ENCODE results near the gene ACOT4. TPM values are rescaled to one million over a fixed set of nuclear protein-coding genes. Genes with fewer than 3 reads are reported as not detected.

ACOT4 gene
- total RNA-seq, 3 donors from 2014 or later, result 1.6 to 4.6 (median 3.1) TPM

- peak in 1 of 3 donors; percentile 20 for DNase-seq
- Histone ChIP-seq H3K9me3 (no peaks in the 10 kb centered on the region), H3K4me3 (no peak overlapping the region), H3K36me3 (ENCODE audit: low read depth) (no peaks in the 10 kb centered on the region), H3K4me1 (ENCODE audit: low read depth) (peaks cover 10% of the 10 kb centered on the region)
- intact Hi-C loops (cut with DNase I, micrococcal nuclease), result no loop called here
- TF ChIP-seq CTCF (IDR thresholded peaks at IDR 0.05), result no peak
- ATAC-seq, result peak; percentile 82
Measured at GRCh38 chr14:73599499-73599898, 7.8 kb downstream of the ACOT4 start.

GRCh38 chr14:73602994-73603393, 11.3 kb downstream of the ACOT4 start:
- no peak for DNase-seq
- no peak for TF ChIP-seq CTCF (IDR thresholded peaks at IDR 0.05)
- Histone ChIP-seq H3K36me3 (ENCODE audit: low read depth) (no peaks in the 10 kb centered on the region), H3K4me3 (no peak overlapping the region), H3K4me1 (ENCODE audit: low read depth) (peaks cover 10% of the 10 kb centered on the region), H3K9me3 (no peaks in the 10 kb centered on the region)
- intact Hi-C loops (cut with DNase I, micrococcal nuclease), result no loop called here
- ATAC-seq, result no peak

- Histone ChIP-seq H3K36me3 (ENCODE audit: low read depth) (no peaks in the 10 kb centered on the region), H3K9me3 (no peaks in the 10 kb centered on the region), H3K4me1 (ENCODE audit: low read depth) (no peaks in the 10 kb centered on the region), H3K4me3 (no peak overlapping the region)
- intact Hi-C loops (cut with DNase I, micrococcal nuclease), result no loop called here
- ATAC-seq (no peak), DNase-seq (no peak)
- TF ChIP-seq CTCF (IDR thresholded peaks at IDR 0.05), result no peak
Measured at GRCh38 chr14:73606271-73606670, 14.6 kb downstream of the ACOT4 start.

GRCh38 chr14:73607241-73607640, 15.6 kb downstream of the ACOT4 start:
- DNase-seq (no peak), ATAC-seq (no peak)
- H3K4me3 ChIP-seq, result no peak overlapping the region
- intact Hi-C loops (cut with DNase I, micrococcal nuclease), result no loop called here
- no peak for TF ChIP-seq CTCF (IDR thresholded peaks at IDR 0.05)
- H3K9me3 ChIP-seq, result no peaks in the 10 kb centered on the region
- peaks cover 4% of the 10 kb centered on the region for H3K4me1 ChIP-seq (ENCODE audit: low read depth)
- no peaks in the 10 kb centered on the region for H3K36me3 ChIP-seq (ENCODE audit: low read depth)

- Histone ChIP-seq H3K4me3 (no peak overlapping the region), H3K36me3 (ENCODE audit: low read depth) (no peaks in the 10 kb centered on the region), H3K9me3 (no peaks in the 10 kb centered on the region), H3K4me1 (ENCODE audit: low read depth) (peaks cover 4% of the 10 kb centered on the region)
- intact Hi-C loops (cut with DNase I, micrococcal nuclease), result no loop called here
- peak in 1 of 3 donors; percentile 19 for DNase-seq
- no peak for TF ChIP-seq CTCF (IDR thresholded peaks at IDR 0.05)
- ATAC-seq, result no peak
Measured at GRCh38 chr14:73610687-73611086, 19.0 kb downstream of the ACOT4 start.
